Endometrium (tissue), 2 donors: ENCODE data around the gene DZIP3.

Source experiments
- FAIRE-seq: peaks from 2 replicates; lab custom pipeline; 2012; peaks lifted over from hg19 to GRCh38; lab: Jason Lieb, UNC
- donor health status: control.
- donor health status: control.

The DZIP3 gene, protein sequence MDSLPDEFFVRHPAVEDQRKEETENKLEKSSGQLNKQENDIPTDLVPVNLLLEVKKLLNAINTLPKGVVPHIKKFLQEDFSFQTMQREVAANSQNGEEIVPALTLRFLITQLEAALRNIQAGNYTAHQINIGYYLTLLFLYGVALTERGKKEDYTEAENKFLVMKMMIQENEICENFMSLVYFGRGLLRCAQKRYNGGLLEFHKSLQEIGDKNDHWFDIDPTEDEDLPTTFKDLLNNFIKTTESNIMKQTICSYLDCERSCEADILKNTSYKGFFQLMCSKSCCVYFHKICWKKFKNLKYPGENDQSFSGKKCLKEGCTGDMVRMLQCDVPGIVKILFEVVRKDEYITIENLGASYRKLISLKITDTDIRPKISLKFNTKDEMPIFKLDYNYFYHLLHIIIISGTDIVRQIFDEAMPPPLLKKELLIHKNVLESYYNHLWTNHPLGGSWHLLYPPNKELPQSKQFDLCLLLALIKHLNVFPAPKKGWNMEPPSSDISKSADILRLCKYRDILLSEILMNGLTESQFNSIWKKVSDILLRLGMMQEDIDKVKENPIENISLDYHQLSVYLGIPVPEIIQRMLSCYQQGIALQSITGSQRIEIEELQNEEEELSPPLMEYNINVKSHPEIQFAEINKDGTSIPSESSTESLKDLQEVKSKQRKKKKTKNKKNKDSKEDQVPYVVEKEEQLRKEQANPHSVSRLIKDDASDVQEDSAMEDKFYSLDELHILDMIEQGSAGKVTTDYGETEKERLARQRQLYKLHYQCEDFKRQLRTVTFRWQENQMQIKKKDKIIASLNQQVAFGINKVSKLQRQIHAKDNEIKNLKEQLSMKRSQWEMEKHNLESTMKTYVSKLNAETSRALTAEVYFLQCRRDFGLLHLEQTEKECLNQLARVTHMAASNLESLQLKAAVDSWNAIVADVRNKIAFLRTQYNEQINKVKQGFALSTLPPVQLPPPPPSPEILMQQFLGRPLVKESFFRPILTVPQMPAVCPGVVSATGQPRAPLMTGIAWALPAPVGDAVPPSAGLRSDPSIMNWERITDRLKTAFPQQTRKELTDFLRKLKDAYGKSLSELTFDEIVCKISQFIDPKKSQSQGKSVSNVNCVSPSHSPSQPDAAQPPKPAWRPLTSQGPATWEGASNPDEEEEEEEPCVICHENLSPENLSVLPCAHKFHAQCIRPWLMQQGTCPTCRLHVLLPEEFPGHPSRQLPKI

DNA sequence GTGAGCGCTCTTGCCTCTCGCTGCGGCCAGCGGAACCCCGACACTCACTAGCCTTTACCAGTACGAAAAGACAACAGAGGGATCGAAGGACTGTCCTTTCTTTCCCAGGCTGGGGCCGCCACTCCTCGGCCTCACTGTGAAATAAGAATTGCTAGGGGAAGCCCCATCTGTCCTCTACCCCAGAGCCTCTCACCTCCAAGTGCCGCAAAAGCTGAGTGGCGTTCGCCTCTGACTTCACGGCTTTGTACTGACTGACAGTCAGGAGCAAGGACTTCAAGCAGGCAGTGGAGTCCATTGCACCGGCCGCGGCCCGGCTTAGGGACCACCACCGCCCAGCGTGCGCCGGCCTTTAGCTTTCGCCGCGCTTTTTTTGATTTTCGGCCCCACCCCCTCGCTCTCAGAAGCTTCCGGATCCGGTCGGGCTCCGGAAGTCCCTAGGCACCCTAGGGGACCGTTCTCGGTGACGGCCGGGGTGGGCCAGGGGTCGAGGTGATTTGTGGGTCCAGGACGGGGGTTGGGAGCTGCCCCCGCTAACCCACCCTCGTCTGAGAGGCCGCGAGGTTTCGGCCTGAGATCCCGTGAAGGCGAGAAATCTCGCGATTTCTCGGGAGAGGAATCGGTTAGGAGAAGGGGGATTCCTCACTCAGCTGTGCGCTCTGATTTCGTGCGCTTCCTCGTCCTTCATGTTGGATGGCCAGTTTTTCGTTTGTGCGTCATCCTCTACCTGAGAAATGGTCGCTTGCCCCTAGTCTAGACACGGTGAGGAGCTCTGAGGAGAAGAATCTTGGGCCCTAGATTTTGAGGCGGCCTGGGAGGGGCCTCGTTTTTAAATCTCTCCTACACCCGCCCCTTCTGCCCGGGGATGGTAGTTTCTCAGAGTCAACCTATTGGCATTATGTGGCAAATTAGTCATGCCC is at the start of gene DZIP3, which contains the start of gene CIP2A:
Gene DZIP3 (plus strand): TSS at position 642 of the 917 bp plus-strand sequence. CDS start 15,685 bp downstream, outside the sequence.
Gene CIP2A (minus strand): TSS at position 358 of the 917 bp plus-strand sequence. CDS start 63 bp downstream, at position 295.
- peak; percentile 55 for FAIRE-seq

DNA sequence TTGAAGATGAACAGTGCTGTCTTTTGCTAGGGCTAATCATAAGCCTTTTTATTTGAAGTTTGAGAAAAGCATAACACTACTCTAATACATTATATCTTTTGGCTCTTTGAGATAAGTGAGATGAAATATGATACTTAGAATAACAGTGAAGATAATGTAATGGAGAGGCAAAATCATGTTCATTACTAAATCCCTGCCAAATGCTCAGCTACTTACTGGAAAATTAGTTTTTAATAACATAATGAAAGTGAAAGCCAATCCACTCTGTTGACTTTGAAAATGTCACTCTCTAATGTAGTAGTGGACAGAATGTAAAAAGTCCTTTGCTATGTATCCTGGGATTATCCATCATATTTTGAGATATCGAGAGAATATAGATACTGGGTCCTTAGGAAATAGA is 43.3 kb upstream of the DZIP3 start:
- FAIRE-seq, result no peak

DNA sequence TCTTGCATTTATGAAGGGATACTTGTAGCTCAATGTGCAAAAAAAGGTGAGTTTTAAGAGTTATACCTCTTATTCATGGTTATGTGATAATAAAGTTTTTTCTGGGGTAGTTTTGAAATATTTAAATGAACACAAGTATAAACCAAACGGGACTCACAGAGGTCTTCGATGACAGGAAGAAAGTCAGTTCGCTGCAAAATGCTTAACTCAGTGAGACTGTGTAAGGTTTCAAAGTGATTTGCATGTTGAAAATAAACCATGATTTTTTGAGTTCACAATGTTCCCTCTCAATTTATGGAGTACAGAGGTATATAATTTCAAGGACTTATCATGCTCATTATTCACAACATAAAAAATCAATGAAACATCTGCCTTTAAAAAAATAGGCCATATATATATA is 42.8 kb upstream of the DZIP3 start:
- FAIRE-seq, result no peak

DNA sequence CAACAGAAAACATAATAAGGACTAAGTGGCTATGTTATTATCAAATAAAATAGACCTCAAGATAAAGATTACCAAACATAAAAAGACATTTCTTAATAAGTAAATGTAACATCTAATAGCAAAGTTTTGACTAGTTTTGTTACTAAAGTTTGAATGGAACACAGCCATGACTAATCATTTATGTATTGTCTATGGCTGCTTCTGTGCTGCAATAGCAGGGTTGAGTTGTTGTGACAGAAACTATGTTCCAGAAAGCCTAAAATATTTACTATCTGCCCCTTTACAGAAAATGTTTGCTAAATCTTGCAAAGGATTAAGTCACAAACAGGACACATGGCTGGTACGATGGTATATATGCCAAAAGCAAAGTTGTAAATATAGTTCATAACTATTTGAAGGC is 41.2 kb upstream of the DZIP3 start:
- no peak for FAIRE-seq

DNA sequence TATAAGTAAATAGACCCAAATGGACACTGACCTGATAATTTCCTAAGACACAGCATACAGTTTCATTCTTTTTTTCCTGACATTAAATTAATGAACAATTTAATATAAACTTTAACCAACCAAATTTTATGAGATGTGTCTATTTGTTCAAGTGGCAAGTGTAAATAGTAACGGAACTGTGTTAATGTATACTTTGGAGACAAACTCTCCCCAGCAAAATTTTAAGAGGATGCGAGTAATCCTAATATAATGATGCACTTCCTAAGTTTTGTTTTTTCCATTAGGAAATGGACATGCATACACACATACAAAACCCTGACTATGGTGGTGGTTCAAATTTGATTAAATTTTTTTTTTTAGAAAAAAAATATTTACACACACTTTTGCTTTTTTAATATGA is 40.6 kb upstream of the DZIP3 start:
- FAIRE-seq, result no peak

DNA sequence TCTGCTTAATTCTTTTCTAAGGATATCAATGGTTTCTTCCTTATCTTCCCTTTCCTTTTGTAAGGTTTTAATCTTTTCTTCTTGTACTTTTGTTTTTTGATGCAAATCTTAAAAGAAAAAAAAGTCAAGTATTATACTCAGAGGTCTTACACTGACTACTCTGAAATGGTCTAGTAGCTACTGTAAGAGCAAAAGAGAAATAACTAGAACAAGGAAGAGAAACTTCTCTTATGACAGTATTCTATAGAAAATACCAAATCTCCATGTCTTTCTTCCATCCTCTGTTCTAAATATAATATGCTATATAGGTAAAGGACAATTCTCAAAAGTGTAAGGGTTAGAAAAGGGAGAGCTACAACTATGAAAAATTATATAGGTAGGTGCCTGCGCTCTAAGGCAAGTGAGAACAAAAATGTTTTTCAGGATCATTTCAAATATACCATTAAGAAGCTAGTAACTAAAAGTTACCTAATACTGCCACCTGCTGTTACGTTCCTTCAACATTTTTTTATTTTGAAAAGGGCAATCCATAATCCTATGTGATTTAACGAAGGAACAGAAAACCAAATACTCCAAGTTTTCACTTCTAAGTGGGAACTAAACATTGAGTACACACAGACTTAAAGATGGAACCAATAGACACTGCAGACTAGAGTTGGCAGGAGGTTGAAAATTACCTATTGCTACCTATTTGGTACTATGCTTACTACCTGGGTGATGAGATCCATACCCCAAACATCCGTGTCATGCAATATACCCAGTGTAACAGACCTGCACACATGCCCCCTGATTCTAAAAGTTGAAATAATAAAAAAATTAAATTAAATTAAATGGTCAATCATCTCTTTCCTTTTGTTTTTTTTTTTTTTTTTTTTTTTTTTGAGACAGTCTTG is 37.0 kb upstream of the DZIP3 start:
- FAIRE-seq, result peak; percentile 43

DNA sequence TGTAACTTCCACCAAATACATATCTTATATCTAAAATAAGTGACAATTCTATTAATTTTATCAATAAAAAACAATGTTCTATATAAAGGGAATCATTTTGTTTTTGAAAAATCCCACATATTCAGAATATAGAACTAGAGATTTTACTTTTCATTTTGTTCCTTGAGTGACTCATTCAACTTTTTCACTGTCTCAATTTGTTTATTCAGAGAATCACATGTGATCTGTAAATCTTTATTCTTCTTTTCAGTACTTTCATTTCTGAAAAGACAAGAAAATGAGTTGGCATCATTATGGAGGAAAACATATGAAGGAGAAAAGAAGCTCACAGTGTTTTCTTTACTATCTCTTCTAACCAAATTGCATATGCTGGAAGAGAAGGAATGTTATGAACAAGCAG is 35.3 kb upstream of the DZIP3 start:
- no peak for FAIRE-seq

DNA sequence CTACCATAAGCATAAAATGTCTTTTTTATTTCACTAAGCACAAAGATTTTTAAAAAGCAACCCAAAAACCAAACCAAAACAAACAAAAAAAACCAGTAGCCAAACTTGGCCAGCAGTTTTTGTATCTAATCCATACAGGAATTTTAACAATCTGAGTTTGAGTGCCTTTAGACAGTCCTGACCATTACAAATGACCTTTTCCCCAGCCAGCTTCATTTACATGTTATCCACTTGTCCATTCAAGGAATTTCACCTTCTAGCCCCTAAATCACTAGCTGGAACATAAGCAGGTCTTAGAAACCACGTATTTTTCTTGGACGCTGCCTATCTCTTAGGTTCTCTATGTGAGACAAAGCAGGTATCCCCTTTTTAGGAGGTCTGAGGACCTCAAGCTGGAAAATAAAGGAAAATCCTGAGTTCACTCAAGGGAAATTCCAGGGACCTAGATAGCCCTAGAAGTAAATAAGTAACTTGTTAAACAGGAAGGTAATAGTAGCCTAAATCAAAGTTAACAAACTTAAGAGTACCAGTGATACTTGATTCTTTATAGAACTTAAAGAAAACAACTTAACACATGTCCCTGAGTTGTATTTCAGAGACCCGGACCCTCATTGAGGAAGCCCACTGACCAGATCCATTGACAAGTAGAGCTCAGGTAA is 34.5 kb upstream of the DZIP3 start:
- FAIRE-seq, result no peak

DNA sequence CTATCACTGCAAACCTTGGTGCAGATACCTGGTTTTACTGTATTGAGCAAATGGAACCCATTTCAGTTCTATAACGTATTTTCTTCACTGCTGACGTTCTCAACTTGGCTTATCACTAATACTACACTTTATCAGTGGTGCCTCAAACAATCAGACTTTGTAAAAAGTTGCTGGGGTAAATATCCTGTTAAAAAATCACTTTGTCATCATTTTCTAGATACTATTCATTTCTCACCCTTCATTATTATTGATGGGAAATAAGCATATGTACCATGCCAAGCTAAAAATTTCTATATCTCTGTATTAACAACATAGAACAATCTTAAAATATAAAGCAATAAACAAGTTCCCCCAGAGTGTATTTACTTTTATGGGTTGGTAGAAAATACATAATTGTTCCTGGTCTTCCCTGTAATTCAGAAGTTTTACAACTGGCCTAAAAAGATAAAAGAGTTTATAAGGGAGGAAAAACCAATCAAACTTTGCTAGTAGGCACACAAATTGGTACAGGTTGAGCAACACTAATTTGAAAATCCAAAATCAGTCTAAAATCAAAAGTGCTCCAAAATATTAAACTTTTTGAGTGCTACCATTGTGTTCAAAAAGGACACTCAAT is 33.4 kb upstream of the DZIP3 start:
- no peak for FAIRE-seq

DNA sequence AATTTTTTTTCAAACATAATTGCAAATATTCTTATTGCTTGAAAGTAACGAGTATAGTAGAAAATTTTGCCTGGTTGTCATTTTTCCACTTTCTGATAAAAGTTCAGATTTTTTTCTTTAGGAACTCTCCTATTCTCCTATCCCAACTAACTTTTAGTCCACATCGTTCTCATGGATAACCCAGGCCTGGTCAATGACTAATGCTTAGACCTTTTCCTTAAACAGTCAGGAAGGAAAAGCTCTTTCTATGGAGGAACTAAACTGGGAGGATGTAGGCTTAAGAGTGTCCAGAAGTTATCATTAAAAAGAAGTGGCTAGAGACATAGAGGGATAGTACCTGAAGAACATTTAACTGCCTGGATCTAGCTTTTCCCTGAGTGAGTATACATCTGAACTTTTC is 27.0 kb upstream of the DZIP3 start:
- no peak for FAIRE-seq

DNA sequence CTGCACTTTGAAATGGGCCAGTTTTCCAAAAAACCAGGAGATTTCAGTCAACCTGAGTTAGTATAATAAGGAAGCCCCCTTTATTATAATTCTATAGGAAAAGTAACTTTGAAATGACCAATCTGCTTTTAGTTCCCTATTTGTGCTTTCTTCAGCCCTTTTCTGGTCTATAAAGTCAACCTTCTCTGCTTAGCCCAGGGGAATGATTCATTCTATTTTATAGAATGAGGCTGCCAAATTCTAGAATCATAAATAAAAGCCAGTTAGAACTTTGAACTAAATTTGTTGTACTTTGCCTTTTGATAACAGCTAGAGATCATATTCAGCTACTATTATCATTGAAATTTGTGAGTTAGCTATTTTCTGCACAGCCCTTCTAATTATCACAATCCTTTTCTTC is 25.0 kb upstream of the DZIP3 start:
- no peak for FAIRE-seq

DNA sequence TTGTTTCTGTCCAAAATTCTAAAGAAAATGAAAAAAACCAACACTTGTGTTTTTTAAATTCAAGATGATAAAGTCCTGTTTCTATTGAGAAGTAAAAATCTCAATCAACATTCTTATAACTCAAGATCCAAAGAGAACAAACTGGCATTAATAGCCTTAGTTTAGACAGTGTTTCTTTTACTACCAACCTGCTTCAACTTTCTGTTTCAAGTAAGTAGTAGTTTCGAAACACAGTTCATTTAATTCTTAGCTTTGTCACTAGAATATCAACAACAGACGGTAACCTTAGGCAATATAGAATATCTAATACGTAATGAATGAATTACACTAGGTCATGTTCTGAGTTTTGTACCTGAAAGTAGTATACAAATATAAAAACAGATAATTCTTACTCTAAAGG is 24.0 kb upstream of the DZIP3 start:
- FAIRE-seq, result no peak

DNA sequence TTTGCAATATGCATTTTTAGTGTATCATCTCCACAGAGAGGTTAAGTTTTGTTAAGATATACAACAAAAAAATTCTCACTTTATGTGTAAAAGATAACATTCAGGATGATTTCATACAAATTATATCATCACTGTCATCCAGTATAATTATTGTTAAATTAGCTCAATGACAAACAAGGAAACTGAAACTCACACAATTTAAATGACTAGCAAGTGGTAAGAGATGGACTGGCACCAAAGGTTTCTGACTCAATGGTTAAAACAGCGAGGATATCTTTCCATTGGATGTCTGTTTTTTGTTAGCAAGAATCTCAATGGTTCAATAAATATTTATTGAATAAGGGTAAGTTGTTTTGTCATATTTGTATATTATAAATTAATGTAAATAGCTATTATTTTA is 22.9 kb upstream of the DZIP3 start:
- FAIRE-seq, result no peak

DNA sequence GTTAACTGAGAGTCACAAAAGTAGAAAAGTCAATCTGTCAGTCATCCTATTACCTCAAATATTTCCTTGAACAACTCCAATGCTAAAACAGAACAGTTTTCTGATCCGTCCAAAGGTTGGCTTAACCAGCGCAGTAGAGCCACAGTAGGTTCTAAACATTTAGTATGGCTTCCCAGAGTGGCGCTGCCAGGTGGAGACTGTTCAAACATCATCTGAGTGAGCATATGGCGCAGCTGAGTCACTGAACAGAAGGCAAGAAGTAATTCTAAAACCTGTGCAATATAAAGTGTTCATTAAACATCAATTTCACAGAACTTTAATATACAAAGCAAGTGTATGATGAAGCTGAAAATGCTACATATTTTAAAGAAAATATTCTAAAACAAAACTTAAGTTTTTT is 20.2 kb upstream of the DZIP3 start:
- FAIRE-seq, result no peak

DNA sequence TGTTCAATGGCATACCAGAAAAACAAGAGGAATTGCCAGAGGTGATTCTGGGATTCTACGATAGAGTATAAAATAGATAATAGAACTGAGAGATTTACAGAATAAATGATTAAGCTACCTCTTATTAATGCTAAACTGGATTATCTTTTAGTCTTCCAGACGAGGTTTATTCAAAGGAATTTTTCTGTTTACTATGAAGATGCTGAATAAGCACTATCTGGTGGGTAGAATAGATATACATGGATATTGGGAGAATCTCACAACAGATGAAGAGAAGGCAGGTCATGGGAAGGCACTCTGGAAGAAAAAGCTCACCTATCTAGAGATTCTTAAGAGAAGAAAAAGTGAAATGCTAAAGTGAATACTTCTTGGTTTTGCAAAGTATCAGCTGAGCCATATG is 11.5 kb upstream of the DZIP3 start:
- no peak for FAIRE-seq

DNA sequence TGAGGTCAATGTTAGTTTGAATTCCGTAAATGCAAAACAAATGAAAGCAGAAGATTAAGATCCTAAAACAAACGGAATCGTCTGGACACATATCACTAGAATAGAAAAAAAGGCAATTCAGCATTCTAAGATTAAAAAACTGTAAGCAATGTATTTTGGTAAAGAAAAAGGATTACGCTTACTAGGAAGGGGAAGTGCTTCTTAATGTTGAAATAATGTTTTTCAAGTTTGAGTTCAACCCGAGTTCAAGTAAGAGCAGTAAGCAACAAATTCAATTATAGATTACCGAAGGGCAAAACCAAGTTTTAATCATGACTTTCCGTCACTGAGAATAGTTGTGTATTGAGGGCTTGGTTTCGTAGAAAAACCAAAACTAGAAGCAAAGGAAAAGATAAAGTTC is 921 bp upstream of the DZIP3 start:
- no peak for FAIRE-seq

DNA sequence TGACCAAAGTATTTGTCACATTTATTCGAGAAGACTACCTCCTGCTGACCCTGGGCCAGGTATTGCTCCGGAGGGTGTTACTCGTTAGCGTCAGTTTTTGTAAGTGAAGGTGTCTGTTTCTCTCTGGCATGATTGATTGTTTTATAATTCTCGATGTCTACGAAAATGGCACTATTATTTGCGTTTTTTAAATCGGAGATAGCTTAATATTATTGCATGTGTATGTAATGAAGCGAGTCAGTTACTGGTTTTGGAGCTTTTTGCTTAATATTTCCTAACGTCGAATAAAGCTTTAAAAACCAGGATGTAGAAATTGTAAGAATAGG is 439 bp downstream of the DZIP3 start:
- no peak for FAIRE-seq

DNA sequence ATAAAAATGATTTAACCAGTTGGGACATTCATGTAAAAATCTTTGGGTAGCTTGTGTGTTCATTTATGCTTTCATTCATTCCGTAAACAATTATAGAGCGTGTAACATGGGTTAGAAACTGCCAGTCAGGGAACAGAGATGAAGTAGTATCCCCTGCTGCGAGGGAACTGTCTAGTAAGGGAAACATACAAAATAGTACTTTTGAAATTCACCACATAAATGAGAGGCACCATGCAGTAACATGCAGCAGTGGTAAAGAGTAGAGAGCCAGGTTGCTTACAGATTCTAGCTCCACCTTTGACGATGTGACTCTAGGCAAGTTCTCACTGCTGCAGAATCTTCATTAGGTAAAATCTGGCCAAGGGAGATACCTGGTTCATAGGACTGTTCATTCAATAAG is 938 bp downstream of the DZIP3 start:
- FAIRE-seq, result no peak

DNA sequence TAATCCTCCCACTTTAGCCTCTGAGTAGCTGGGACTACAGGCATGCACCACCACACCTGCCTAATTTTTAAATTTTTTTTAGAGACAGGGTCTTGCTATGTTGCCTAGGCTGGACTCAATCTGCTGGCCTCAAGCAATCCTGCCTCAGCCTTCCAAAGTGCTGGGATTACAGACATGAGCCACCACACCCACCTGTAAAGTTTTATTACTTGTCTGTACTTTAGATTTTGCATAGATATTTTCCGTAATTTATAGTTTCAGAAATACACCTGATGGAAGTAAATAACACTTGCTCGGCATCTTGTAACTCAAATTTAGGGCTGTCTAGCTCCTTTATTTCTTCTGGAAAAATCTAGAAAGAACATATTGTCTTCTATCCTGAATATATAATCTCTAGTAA is 5.8 kb downstream of the DZIP3 start:
- FAIRE-seq, result no peak

DNA sequence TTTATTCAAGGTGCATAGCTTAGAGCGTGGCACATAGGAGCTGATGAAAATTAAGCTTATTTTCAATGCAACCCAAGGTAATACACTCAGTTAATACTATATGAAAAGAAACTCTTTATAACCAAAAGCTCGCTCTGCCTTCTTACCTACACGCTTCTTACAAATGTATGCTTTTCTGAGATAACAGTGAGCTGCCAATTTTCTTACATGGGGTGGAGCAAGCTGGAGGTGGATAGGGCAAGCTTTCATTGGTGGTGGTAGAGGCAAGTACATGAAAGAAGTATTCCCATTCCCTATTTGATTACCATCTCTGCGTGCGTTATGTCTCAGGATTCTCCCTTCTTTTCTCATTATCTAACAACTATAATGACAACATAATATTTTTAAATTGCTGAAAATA is 8.9 kb downstream of the DZIP3 start:
- FAIRE-seq, result no peak
